Activated T-cell treated with anti-CD3 and anti-CD28 coated beads, Interleukin-2, amount 50 U/mL, for 4 hours (primary cell): ENCODE results near the gene PCYT2. TPM values are rescaled to one million over a fixed set of nuclear protein-coding genes. Genes with fewer than 3 reads are reported as not detected.

Experiments
- ATAC-seq, 2 donors: fragments of 200-7000 bp; cut with Tn5 transposase; one replicate each; pipeline ENCODE4 v1.10.0; 2021
- DNase-seq: peaks from one replicate; pipeline ENCODE4 v3.0.0-alpha.2; 2020
- H3K27me3 Mint-ChIP-seq: one replicate; pipeline ENCODE4 v1.8.0; 2021; ENCODE audit warnings: low read depth, mixed read lengths
- H3K36me3 Mint-ChIP-seq: one replicate; pipeline ENCODE4 v1.8.0; 2022; ENCODE audit warnings: mixed read lengths; ENCODE audit not compliant: insufficient read depth
- H3K4me1 Mint-ChIP-seq: one replicate; pipeline ENCODE4 v1.8.0; 2021; ENCODE audit warnings: low read depth, mixed read lengths
- H3K4me3 Mint-ChIP-seq: one replicate; pipeline ENCODE4 v1.8.0; 2021; ENCODE audit warnings: mild to moderate bottlenecking, moderate library complexity, mixed read lengths
- H3K9me3 Mint-ChIP-seq: one replicate; pipeline ENCODE4 v1.8.0; 2021; ENCODE audit warnings: mixed read lengths
- total RNA-seq, 3 donors: library from RNA; stranded (reverse); gene quantifications; one replicate each; pipeline ENCODE4 v1.2.1, GENCODE V29; 2021

Gene PCYT2
- total RNA-seq, 3 donors from 2014 or later: 23.5 to 25.8 (median 25.7) TPM

- ATAC-seq: no peak
- DNase-seq: no peak
- Mint-ChIP-seq H3K9me3 (no peaks in the 10 kb centered on the region), H3K27me3 (no peaks in the 10 kb centered on the region), H3K36me3 (no peaks in the 10 kb centered on the region), H3K4me3 (no peak overlapping the region), H3K4me1 (no peaks in the 10 kb centered on the region)
These were observed 40.8 kb upstream of the PCYT2 start for GRCh38 chr17:81951785-81952684.

- H3K4me1 Mint-ChIP-seq: no peaks in the 10 kb centered on the region
These were observed 39.3 kb upstream of the PCYT2 start for GRCh38 chr17:81950501-81950900.

DNA sequence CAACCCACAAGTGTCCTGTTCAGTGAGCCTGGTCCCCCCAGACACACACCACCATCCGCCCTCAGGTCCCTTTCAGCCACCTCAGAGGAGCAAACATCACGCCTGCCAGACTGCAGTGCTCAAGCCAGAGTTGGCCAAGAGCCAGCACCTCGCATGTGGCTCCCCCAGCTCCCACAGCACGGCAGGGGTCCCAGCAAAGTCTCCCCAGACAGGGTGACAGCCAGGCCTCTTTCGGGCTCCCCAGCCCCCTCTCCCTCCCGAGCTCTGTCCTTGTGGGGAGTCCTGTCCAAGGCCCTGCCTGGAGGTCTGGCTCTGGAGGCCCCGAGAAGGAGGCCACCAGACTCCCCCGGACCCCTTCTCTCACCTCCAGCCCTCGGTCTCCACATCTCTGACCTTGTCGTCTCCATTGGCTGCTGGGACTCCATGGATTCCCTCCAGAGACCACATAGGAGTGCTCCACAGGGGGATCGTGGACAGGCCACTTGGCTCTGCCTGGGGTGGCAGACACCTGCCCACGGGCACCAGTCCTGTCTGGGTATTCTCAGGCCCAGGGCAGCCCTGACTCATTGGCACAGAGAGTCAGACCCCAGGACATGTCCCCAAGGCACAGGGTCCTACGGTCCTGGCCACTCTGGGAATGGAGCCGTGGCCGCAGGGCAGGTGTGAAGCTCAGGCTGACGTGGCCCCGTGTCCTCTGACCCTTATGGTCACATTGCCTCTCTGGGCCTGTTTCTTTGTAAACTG is 37.6 kb upstream of the PCYT2 start:
- DNase-seq: no peak
- no peak overlapping the region for H3K4me3 Mint-ChIP-seq
- H3K4me1 Mint-ChIP-seq: no peaks in the 10 kb centered on the region
- H3K9me3 Mint-ChIP-seq: no peaks in the 10 kb centered on the region
- H3K36me3 Mint-ChIP-seq: no peaks in the 10 kb centered on the region
- no peaks in the 10 kb centered on the region for H3K27me3 Mint-ChIP-seq
- ATAC-seq: no peak

More at GRCh38 chr17:81950501-81950900, 39.3 kb upstream of the PCYT2 start:
- Mint-ChIP-seq H3K9me3 (no peaks in the 10 kb centered on the region), H3K4me3 (no peak overlapping the region), H3K36me3 (no peaks in the 10 kb centered on the region), H3K27me3 (no peaks in the 10 kb centered on the region)
- ATAC-seq (no peak), DNase-seq (no peak)

DNA sequence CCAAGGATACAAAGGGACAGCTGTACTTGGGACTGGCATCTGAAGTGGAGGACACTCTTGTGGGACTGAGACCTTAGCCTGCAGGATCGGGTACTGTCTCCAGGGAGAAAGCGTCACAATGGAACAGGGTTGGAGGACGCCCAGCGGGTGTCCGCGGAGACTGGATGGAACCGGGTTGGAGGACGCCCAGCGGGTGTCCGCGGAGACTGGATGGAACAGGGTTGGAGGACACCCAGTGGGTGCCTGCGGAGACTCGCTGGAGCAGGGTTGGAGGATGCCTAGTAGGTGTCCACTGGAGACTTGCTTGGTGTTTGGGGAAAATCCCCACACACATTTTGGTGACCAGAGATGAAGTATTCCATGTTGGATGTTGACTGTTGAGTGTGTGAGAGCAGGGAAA is 36.0 kb upstream of the PCYT2 start, which contains the start of gene MYADML2:
Gene MYADML2, minus strand, starts transcription at position 45 of the 400 bp plus-strand sequence. CDS start 5,492 bp downstream, outside the sequence.
- Mint-ChIP-seq H3K36me3 (no peaks in the 10 kb centered on the region), H3K4me3 (no peak within 1 kb of the TSS)

GRCh38 chr17:81944858-81945257 is 33.7 kb upstream of the PCYT2 start:
- peaks cover 2% of the 10 kb centered on the region for H3K27me3 Mint-ChIP-seq

More for the DNA sequence above, 36.0 kb upstream of the PCYT2 start, which contains the start of gene MYADML2:
- Mint-ChIP-seq H3K27me3 (no peaks in the 10 kb centered on the region), H3K4me1 (no peaks in the 10 kb centered on the region), H3K9me3 (no peaks in the 10 kb centered on the region)
- ATAC-seq: no peak
- DNase-seq: no peak

DNA sequence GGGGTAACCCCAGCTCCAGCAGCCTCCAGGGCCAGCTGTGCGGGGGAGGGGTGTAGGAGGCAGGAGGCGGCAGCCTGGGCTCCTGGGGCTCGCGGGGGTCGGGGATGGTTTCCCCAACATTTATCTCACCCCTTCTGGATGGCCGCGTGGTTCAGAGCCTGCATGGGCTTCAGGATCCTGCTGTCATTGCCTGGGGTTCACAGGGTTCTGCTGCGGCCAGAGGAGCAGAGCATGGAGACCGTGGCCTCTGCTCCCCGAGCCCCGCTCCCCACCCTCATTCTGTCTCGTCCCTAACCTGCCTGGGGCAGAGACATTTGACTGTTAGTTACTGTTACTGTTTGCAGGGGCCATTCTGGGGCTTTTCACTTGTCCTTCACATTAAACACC is 31.0 kb upstream of the PCYT2 start:
- H3K9me3 Mint-ChIP-seq: no peaks in the 10 kb centered on the region
- no peak for ATAC-seq
- peaks cover 2% of the 10 kb centered on the region for H3K27me3 Mint-ChIP-seq
- H3K36me3 Mint-ChIP-seq: no peaks in the 10 kb centered on the region
- DNase-seq: no peak
- no peak overlapping the region for H3K4me3 Mint-ChIP-seq
- peaks cover 5% of the 10 kb centered on the region for H3K4me1 Mint-ChIP-seq

More at GRCh38 chr17:81944858-81945257, 33.7 kb upstream of the PCYT2 start:
- H3K4me1 Mint-ChIP-seq: no peaks in the 10 kb centered on the region
- no peak for DNase-seq
- H3K4me3 Mint-ChIP-seq: no peak overlapping the region
- H3K36me3 Mint-ChIP-seq: no peaks in the 10 kb centered on the region
- no peak for ATAC-seq
- H3K9me3 Mint-ChIP-seq: no peaks in the 10 kb centered on the region

GRCh38 chr17:81941484-81942166 is 30.4 kb upstream of the PCYT2 start:
- Mint-ChIP-seq H3K36me3 (no peaks in the 10 kb centered on the region), H3K9me3 (no peaks in the 10 kb centered on the region), H3K4me3 (no peak overlapping the region), H3K27me3 (peaks cover 2% of the 10 kb centered on the region), H3K4me1 (peaks cover 6% of the 10 kb centered on the region)
- ATAC-seq: no peak
- peak; percentile 3 for DNase-seq

GRCh38 chr17:81940538-81941483 is 29.6 kb upstream of the PCYT2 start:
- H3K27me3 Mint-ChIP-seq: peaks cover 2% of the 10 kb centered on the region
- DNase-seq: no peak
- H3K4me3 Mint-ChIP-seq: no peak overlapping the region
- peaks cover 9% of the 10 kb centered on the region for H3K4me1 Mint-ChIP-seq
- H3K9me3 Mint-ChIP-seq: no peaks in the 10 kb centered on the region
- H3K36me3 Mint-ChIP-seq: peaks cover 3% of the 10 kb centered on the region
- ATAC-seq: no peak

DNA sequence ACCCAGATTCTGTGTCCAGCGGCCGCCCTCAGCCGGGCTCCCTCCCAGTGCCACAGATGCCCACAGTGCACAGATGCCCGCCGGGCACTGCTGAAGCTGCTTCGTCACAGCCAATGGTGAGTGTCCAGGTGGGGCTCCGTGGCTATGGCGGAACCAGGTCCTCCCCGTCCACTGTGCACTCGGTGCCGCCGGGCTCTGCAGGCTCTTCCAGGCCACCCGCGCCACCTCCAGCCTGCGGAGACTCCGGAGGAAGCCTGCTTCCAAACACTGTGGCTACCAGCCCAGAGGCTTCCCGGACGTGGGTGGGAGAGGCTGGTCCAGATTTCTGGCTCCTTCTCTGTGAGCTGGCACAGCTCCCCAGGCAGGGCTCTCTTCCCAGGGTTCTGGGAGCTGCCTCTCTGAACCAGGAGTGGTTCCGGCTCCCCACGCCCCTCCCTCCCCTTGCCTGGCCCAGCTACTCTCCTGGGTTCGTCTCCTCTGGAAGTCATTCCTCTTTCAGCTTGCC is 28.7 kb upstream of the PCYT2 start:
- Mint-ChIP-seq H3K36me3 (peaks cover 7% of the 10 kb centered on the region), H3K9me3 (no peaks in the 10 kb centered on the region), H3K27me3 (peaks cover 2% of the 10 kb centered on the region), H3K4me1 (peaks cover 10% of the 10 kb centered on the region), H3K4me3 (no peak overlapping the region)
- DNase-seq (no peak), ATAC-seq (no peak)

DNA sequence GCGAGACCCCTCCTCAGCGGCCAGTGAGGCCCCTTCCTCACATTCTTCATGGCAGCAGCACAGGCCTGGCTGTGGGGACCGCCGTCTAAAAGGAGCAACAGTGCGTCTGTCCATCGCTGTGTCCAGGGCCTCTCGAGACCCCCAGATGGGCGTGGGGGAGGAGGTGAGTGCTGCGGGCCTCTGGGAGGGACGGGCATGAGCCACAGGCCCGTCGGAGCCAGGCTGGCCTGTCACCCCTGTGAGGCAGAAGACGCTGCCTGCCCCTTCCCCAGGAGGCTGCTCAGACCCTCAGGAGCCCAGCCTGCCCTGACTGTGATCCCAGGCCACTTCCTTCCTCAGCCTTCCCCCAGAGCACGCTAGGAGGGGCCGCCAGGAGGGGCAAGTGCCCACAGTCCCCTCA is 28.0 kb upstream of the PCYT2 start:
- no peak overlapping the region for H3K4me3 Mint-ChIP-seq
- ATAC-seq: no peak
- peaks cover 2% of the 10 kb centered on the region for H3K27me3 Mint-ChIP-seq
- H3K9me3 Mint-ChIP-seq: no peaks in the 10 kb centered on the region
- peaks cover 9% of the 10 kb centered on the region for H3K36me3 Mint-ChIP-seq
- DNase-seq: no peak
- H3K4me1 Mint-ChIP-seq: peaks cover 10% of the 10 kb centered on the region

DNA sequence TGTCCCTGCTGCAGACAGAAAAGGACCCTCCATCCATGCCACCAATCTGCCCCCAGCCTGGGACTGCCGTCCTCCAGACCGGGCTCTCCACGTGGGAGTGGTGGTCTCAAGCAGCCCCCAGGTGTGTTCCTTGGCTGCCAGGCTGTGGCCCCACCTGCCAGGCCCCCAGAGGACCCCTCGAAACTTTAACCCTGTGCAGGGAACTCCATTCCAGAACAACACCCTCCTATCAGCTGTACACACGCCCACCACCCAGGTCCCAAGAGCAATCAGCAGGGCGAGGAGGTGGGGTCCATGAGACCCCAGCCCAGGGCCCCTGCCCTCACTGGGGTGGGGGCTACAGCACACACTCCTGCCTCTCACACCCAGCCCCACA is 24.5 kb upstream of the PCYT2 start:
- Mint-ChIP-seq H3K4me1 (peaks cover 10% of the 10 kb centered on the region), H3K9me3 (no peaks in the 10 kb centered on the region), H3K36me3 (peaks cover 14% of the 10 kb centered on the region), H3K4me3 (peak overlapping the region; percentile 87), H3K27me3 (peaks cover 11% of the 10 kb centered on the region)
- no peak for DNase-seq
- ATAC-seq: no peak

DNA sequence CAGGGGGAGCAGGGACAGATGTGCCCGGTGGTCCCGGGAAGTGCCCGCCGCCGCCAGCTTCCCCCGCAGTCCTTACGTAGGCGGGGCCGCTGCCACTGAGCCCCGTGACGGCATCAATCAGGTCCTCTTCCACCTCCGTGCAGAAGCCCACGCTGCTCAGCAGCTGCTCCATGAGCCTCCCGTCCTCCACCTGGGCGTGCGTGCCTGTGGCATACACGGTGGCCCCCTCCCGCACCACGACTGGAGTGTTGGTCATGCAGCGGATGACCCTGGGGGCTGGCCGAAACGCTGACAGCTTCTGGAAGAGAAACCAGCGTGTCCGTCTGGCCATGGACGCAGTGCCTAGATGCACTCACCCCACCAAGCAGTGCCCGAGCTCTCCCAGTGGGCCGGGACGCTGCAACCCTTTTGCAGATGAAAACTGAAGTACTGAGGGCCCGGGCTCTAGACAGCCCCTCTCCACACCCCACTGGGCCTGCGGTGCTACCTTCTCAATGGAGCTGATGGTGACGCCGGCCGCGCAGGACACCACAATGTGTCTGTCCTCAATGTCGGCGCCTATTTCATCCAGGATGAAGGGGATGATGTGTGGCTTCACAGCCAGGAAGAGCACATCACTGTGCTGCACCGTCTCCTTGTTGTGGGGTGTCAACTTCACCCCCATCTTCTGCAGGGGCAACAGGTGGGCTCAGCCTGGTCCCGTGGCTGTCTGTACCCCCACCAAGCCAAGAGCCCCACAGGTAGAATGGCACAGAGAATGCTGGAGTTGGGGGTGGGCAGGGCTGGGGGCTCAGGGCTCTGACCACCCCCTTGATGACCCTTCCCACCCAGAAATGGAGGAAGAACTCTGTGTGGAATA is 23.9 kb upstream of the PCYT2 start:
- H3K27me3 Mint-ChIP-seq: peaks cover 9% of the 10 kb centered on the region
- no peak for DNase-seq
- no peaks in the 10 kb centered on the region for H3K9me3 Mint-ChIP-seq
- peaks cover 10% of the 10 kb centered on the region for H3K4me1 Mint-ChIP-seq
- peak overlapping the region; percentile 87 for H3K4me3 Mint-ChIP-seq
- no peak for ATAC-seq
- peaks cover 14% of the 10 kb centered on the region for H3K36me3 Mint-ChIP-seq
